Endothelial cell of umbilical vein (primary cell): Measurements from ENCODE around the gene GALNT17. TPM values are rescaled to one million over a fixed set of nuclear protein-coding genes. Genes with fewer than 3 reads are reported as not detected.

Experiments used
- BruUV-seq: library from RNA; stranded (reverse); fragments of 400-500 nt; replicated peaks from 2 replicates; lab custom pipeline; 2021; lab: Mats Ljungman, UMichigan
- CTCF ChIA-PET: fragments of 300-600, 350-600 bp; sonication (Branson Sonifier 250); formaldehyde crosslinking; loops from one replicate; lab custom pipeline; 2021; ENCODE audit warnings: antibody characterized with exemption, inconsistent platforms; lab: Charles Lee
- POLR2A ChIA-PET: fragments of 300-600, 350-600 bp; sonication (Branson Sonifier 250); formaldehyde crosslinking; loops from one replicate; lab custom pipeline; 2021; ENCODE audit warnings: antibody characterized with exemption, inconsistent platforms; lab: Charles Lee
- DNase-seq: peaks from one replicate; pipeline ENCODE4 v3.0.0-alpha.2; 2011; ENCODE audit warnings: low read depth, low spot score
- FAIRE-seq: peaks from 2 replicates; lab custom pipeline; 2011; peaks lifted over from hg19 to GRCh38; lab: Jason Lieb, UNC
- H2AFZ ChIP-seq: 2 replicates; pipeline ENCODE4 v1.6.0; 2012; ENCODE audit warnings: low read depth, low read length, control low read depth, inconsistent platforms
- H3K27ac ChIP-seq: 2 replicates; pipeline ENCODE4 v1.5.1; 2011; ENCODE audit warnings: low read depth, mild to moderate bottlenecking, control low read depth, low read length, moderate library complexity; ENCODE audit not compliant: insufficient read depth
- H3K27me3 ChIP-seq, 2 experiments: 2 replicates each; pipeline versions ENCODE4 v1.6.0 to v1.6.1; 2011; ENCODE audit warnings: low read length in 2 of 2, mixed read lengths in 1 of 2; ENCODE audit not compliant: control insufficient read depth in 2 of 2, insufficient read depth in 2 of 2
- H3K36me3 ChIP-seq, 2 experiments: 2 replicates in 1 of 2; 3 replicates in 1 of 2; pipeline ENCODE4 v1.5.1; 2011; ENCODE audit warnings: low read length in 2 of 2, mild to moderate bottlenecking in 1 of 2, moderate library complexity in 1 of 2; ENCODE audit not compliant: control insufficient read depth in 2 of 2, insufficient read depth in 2 of 2; ENCODE audit errors: extremely low read depth in 1 of 2
- H3K4me1 ChIP-seq: 3 replicates; pipeline ENCODE4 v1.5.1; 2011; ENCODE audit warnings: mild to moderate bottlenecking, low read length; ENCODE audit not compliant: control insufficient read depth, insufficient read depth; ENCODE audit errors: extremely low read depth
- H3K4me2 ChIP-seq: 2 replicates; pipeline ENCODE4 v1.6.1; 2011; ENCODE audit warnings: low read length, control low read depth, mixed read lengths; ENCODE audit not compliant: insufficient read depth
- H3K4me3 ChIP-seq, 3 experiments: fragments of 200-600 bp in 1 of 3; sonication (generic), shearing (Covaris generic) in 1 of 3; replicated peaks in 1 of 3; 2 replicates each; pipeline ENCODE4 v1.5.1; 2011 to 2016; ENCODE audit warnings: control low read depth in 3 of 3, low read length in 3 of 3, mild to moderate bottlenecking in 2 of 3, inconsistent platforms in 1 of 3, low read depth in 1 of 3, moderate library complexity in 1 of 3; ENCODE audit not compliant: insufficient read depth in 1 of 3
- H3K79me2 ChIP-seq: 2 replicates; pipeline ENCODE4 v1.6.0; 2012; ENCODE audit warnings: low read length, inconsistent platforms; ENCODE audit not compliant: control insufficient read depth, insufficient read depth
- H3K9ac ChIP-seq: replicated peaks from 2 replicates; pipeline ENCODE3; 2011; ENCODE audit warnings: low read length, control low read depth; ENCODE audit not compliant: insufficient read depth; ENCODE audit errors: extremely low read depth
- H3K9me1 ChIP-seq: replicated peaks from 3 replicates; pipeline ENCODE4 v1.6.0; 2011; ENCODE audit warnings: mild to moderate bottlenecking, low read length; ENCODE audit not compliant: control insufficient read depth, insufficient read depth; ENCODE audit errors: extremely low read depth
- H3K9me3 ChIP-seq: replicated peaks from 2 replicates; pipeline ENCODE4 v1.5.1; 2012; ENCODE audit warnings: low read length, inconsistent platforms; ENCODE audit not compliant: control insufficient read depth, insufficient read depth
- H4K20me1 ChIP-seq: replicated peaks from 2 replicates; pipeline ENCODE3; 2011; ENCODE audit warnings: mild to moderate bottlenecking, low read length; ENCODE audit not compliant: control insufficient read depth, insufficient read depth; ENCODE audit errors: extremely low read depth
- CTCF ChIP-seq, 2 donors: IDR thresholded peaks; 1 replicate in 1 of 2; 2 replicates in 1 of 2; pipeline ENCODE4 v1.5.1; 2011; ENCODE audit warnings: low read length in 2 of 2, mild to moderate bottlenecking in 2 of 2, moderate library complexity in 2 of 2, control low read depth in 1 of 2, inconsistent platforms in 1 of 2, low read depth in 1 of 2; ENCODE audit not compliant: insufficient read depth in 1 of 2; ENCODE audit errors: extremely low read depth in 1 of 2
- EZH2 ChIP-seq: IDR thresholded peaks from 2 replicates; pipeline ENCODE4 v1.6.1; 2012; ENCODE audit warnings: borderline replicate concordance, low read depth, mild to moderate bottlenecking, moderate library complexity, low read length, inconsistent platforms; ENCODE audit not compliant: severe bottlenecking
- FOS ChIP-seq: IDR thresholded peaks from 2 replicates; pipeline ENCODE4 v1.6.1; 2011; ENCODE audit warnings: mild to moderate bottlenecking, low read length, moderate library complexity, borderline replicate concordance; ENCODE audit not compliant: insufficient read depth
- GATA2 ChIP-seq: IDR thresholded peaks from 2 replicates; pipeline ENCODE4 v1.7.0; 2011; ENCODE audit warnings: low read depth, mild to moderate bottlenecking, moderate library complexity, mixed read lengths, low read length; ENCODE audit not compliant: insufficient read length, insufficient read depth
- JUN ChIP-seq: IDR thresholded peaks from 2 replicates; pipeline ENCODE4 v1.6.1; 2011; ENCODE audit warnings: borderline replicate concordance, low read depth; ENCODE audit not compliant: insufficient read length, insufficient read depth
- MAX ChIP-seq: IDR thresholded peaks from 2 replicates; pipeline ENCODE4 v1.6.1; 2011; ENCODE audit not compliant: insufficient read depth, insufficient read length
- MYC ChIP-seq: IDR thresholded peaks from one replicate; pipeline ENCODE4 v1.6.1; 2011; ENCODE audit warnings: mild to moderate bottlenecking, low read depth, low read length
- POLR2A ChIP-seq: IDR thresholded peaks from 2 replicates; pipeline ENCODE4 v1.6.1; 2012; ENCODE audit warnings: low read depth, mild to moderate bottlenecking, control low read depth, low read length
- POLR2AphosphoS5 ChIP-seq: IDR thresholded peaks from 2 replicates; pipeline ENCODE4 v1.6.1; 2012; ENCODE audit warnings: low read depth, mild to moderate bottlenecking, control low read depth, low read length, moderate library complexity; ENCODE audit not compliant: insufficient read depth
- dilution Hi-C: fragments of 300-500 bp; cut with MboI; formaldehyde crosslinking; loops from one replicate; pipeline ENCODE4 v1.15.0; 2019; ENCODE audit warnings: low sequenced_read_pairs; ENCODE audit not compliant: extremely low pct_ligation_motif_present
- intact Hi-C: fragments of 100-400 bp; cut with micrococcal nuclease; formaldehyde crosslinking; loops from one replicate; pipeline ENCODE4 v1.10.0; 2022
- polyA plus RNA-seq, 4 experiments: library from polyadenylated mRNA; depleted of rRNA in 3 of 4; stranded (reverse) in 3 of 4; unstranded in 1 of 4; fragments of >200 nt; gene quantifications; 2 replicates each; pipeline versions ENCODE4 v1.2.1 to v1.2.3, GENCODE V29; 2011 to 2012; ENCODE audit warnings: missing spikeins in 1 of 4
- total RNA-seq: library from RNA; stranded (reverse); gene quantifications from 2 replicates; pipeline ENCODE4 v1.2.3, GENCODE V29; 2021

GALNT17 gene
- total and polyA plus RNA-seq, 2 donors (not counting 3 experiments of a cell fraction or from before 2014, with no cell fraction given): not detected

- ChIA-PET POLR2A (no interaction called here), CTCF (no interaction called here)
- Histone ChIP-seq H3K9me1 (no peaks in the 10 kb centered on the region), H3K4me1 (no peaks in the 10 kb centered on the region), H4K20me1 (no peaks in the 10 kb centered on the region), H3K79me2 (no peaks in the 10 kb centered on the region), H3K4me3 (no peak overlapping the region), H3K36me3 (no peaks in the 10 kb centered on the region), H3K27me3 (no peaks in the 10 kb centered on the region), H3K9me3 (peaks cover 3% of the 10 kb centered on the region), H3K4me2 (no peak overlapping the region), H3K27ac (no peak overlapping the region), H3K9ac (no peak overlapping the region), H2AFZ (no peak overlapping the region)
- dilution Hi-C loops: no loop called here
- intact Hi-C loops: no loop called here
- no TSS peak for BruUV-seq
- DNase-seq: no peak
- no peak for FAIRE-seq
- TF ChIP-seq JUN (no peak), FOS (no peak), POLR2A (no peak), MYC (no peak), CTCF (IDR thresholded peaks at IDR 0.05; ENCODE audit: extremely low read depth in 1 of 2, insufficient read depth in 1 of 2, low read depth in 1 of 2, low read length in 2 of 2) (no peak), POLR2AphosphoS5 (no peak), EZH2 (no peak), MAX (no peak), GATA2 (no peak)
These were observed 89.6 kb downstream of the GALNT17 start for GRCh38 chr7:71221549-71221948.
